Keratinocyte (primary cell): ENCODE measurements around the gene ARHGAP24. TPM values are rescaled to one million over a fixed set of nuclear protein-coding genes. Genes with fewer than 3 reads are reported as not detected.

Experiments used
- DNase-seq: peaks from one replicate; pipeline ENCODE4 v3.0.0-alpha.2; 2011; ENCODE audit warnings: low read depth, missing footprints, low spot score
- FAIRE-seq: peaks from 2 replicates; lab custom pipeline; 2011; peaks lifted over from hg19 to GRCh38; lab: Jason Lieb, UNC
- H2AFZ ChIP-seq: 2 replicates; pipeline ENCODE4 v1.6.0; 2012; ENCODE audit warnings: low read length, control low read depth, inconsistent platforms; ENCODE audit not compliant: control insufficient read depth
- H3K27ac ChIP-seq: 2 replicates; pipeline ENCODE4 v1.5.1; 2011; ENCODE audit warnings: low read length; ENCODE audit not compliant: control insufficient read depth, insufficient read depth
- H3K27me3 ChIP-seq: 3 replicates; pipeline ENCODE4 v1.6.0; 2011; ENCODE audit warnings: low read length; ENCODE audit not compliant: control insufficient read depth, insufficient read depth; ENCODE audit errors: extremely low read depth
- H3K36me3 ChIP-seq, 2 experiments: 2 replicates in 1 of 2; 3 replicates in 1 of 2; pipeline ENCODE4 v1.5.1; 2011; ENCODE audit warnings: low read length in 2 of 2, mild to moderate bottlenecking in 1 of 2; ENCODE audit not compliant: control insufficient read depth in 2 of 2, insufficient read depth in 2 of 2; ENCODE audit errors: extremely low read depth in 1 of 2
- H3K4me1 ChIP-seq: 3 replicates; pipeline ENCODE4 v1.5.1; 2011; ENCODE audit warnings: low read length; ENCODE audit not compliant: control insufficient read depth, insufficient read depth; ENCODE audit errors: extremely low read depth
- H3K4me2 ChIP-seq: 3 replicates; pipeline ENCODE4 v1.6.0; 2011; ENCODE audit warnings: low read depth, low read length; ENCODE audit not compliant: control insufficient read depth, insufficient read depth; ENCODE audit errors: extremely low read depth
- H3K4me3 ChIP-seq, 3 experiments: fragments of 200-600 bp in 1 of 3; sonication (generic) in 1 of 3; 2 replicates in 2 of 3; 3 replicates in 1 of 3; pipeline ENCODE4 v1.5.1; 2011 to 2016; ENCODE audit warnings: low read length in 3 of 3, mild to moderate bottlenecking in 3 of 3, control low read depth in 2 of 3, inconsistent platforms in 1 of 3, low read depth in 1 of 3, mixed read lengths in 1 of 3, mixed run types in 1 of 3, moderate library complexity in 1 of 3; ENCODE audit not compliant: control insufficient read depth in 2 of 3, insufficient read depth in 2 of 3; ENCODE audit errors: extremely low read depth in 1 of 3
- H3K79me2 ChIP-seq: 2 replicates; pipeline ENCODE4 v1.6.0; 2012; ENCODE audit warnings: low read length; ENCODE audit not compliant: control insufficient read depth, insufficient read depth
- H3K9ac ChIP-seq: 3 replicates; pipeline ENCODE4 v1.6.0; 2011; ENCODE audit warnings: low read length; ENCODE audit not compliant: control insufficient read depth, insufficient read depth; ENCODE audit errors: extremely low read depth
- H3K9me1 ChIP-seq: 3 replicates; pipeline ENCODE4 v1.6.0; 2011; ENCODE audit warnings: low read length; ENCODE audit not compliant: control insufficient read depth, insufficient read depth; ENCODE audit errors: extremely low read depth
- H3K9me3 ChIP-seq: 2 replicates; pipeline ENCODE4 v1.5.1; 2012; ENCODE audit warnings: low read depth, low read length; ENCODE audit not compliant: control insufficient read depth
- H4K20me1 ChIP-seq: 3 replicates; pipeline ENCODE4 v1.6.0; 2011; ENCODE audit warnings: low read length; ENCODE audit not compliant: control insufficient read depth, insufficient read depth; ENCODE audit errors: extremely low read depth
- CTCF ChIP-seq, 3 experiments: IDR thresholded peaks in 1 of 3; conservative IDR thresholded peaks in 1 of 3; optimal IDR thresholded peaks in 1 of 3; 2 replicates in 2 of 3; 3 replicates in 1 of 3; pipeline versions ENCODE3 to v1.5.1; 2011; ENCODE audit warnings: low read length in 3 of 3, mild to moderate bottlenecking in 3 of 3, moderate library complexity in 2 of 3, control low read depth in 1 of 3, inconsistent platforms in 1 of 3; ENCODE audit not compliant: insufficient read depth in 2 of 3; ENCODE audit errors: extremely low read depth in 1 of 3
- EZH2 ChIP-seq: IDR thresholded peaks from one replicate; pipeline ENCODE4 v1.6.1; 2012; ENCODE audit warnings: inconsistent platforms, mild to moderate bottlenecking, low read length, moderate library complexity
- dilution Hi-C: fragments of 300-500 bp; cut with MboI; formaldehyde crosslinking; loops from one replicate; pipeline ENCODE4 v1.7.0; 2020; ENCODE audit warnings: low sequenced_read_pairs; ENCODE audit not compliant: extremely low pct_ligation_motif_present
- polyA plus RNA-seq, 5 experiments: library from polyadenylated mRNA; depleted of rRNA in 3 of 5; stranded (reverse) in 3 of 5; stranded (forward) in 1 of 5; unstranded in 1 of 5; fragments of >200 nt; gene quantifications; 1 replicate in 1 of 5; 2 replicates in 3 of 5; 3 replicates in 1 of 5; pipeline versions ENCODE4 v1.2.1 to v1.2.3, GENCODE V29; 2011 to 2012; ENCODE audit warnings: missing spikeins in 2 of 5, low read depth in 1 of 5, low replicate concordance in 1 of 5

ARHGAP24 gene
- polyA plus RNA-seq, 1 donor (not counting 4 experiments of a cell fraction or from before 2014, with no cell fraction given) = 0.87 TPM

- DNase-seq = no peak
- H2AFZ ChIP-seq = no peak overlapping the region
- no peak overlapping the region for H3K4me3 ChIP-seq
- no peak for FAIRE-seq
- no peaks in the 10 kb centered on the region for H3K9me3 ChIP-seq
- H3K27ac ChIP-seq = no peak overlapping the region
- no peaks in the 10 kb centered on the region for H3K9me1 ChIP-seq
- H3K79me2 ChIP-seq = no peaks in the 10 kb centered on the region
- no peak for TF ChIP-seq CTCF (optimal IDR thresholded peaks at IDR 0.05 in 1 of 3, IDR thresholded peaks at IDR 0.05 in 1 of 3, conservative IDR thresholded peaks at IDR 0.05 in 1 of 3; ENCODE audit: extremely low read depth in 1 of 3, insufficient read depth in 2 of 3, low read length in 3 of 3)
- TF ChIP-seq EZH2 = no peak
- H4K20me1 ChIP-seq = no peaks in the 10 kb centered on the region
- no peak overlapping the region for H3K9ac ChIP-seq
- H3K4me2 ChIP-seq = no peak overlapping the region
- H3K36me3 ChIP-seq = no peaks in the 10 kb centered on the region
- dilution Hi-C loops = no loop called here
- H3K4me1 ChIP-seq = no peaks in the 10 kb centered on the region
- H3K27me3 ChIP-seq = no peaks in the 10 kb centered on the region
These were observed 390.3 kb downstream of the ARHGAP24 start for GRCh38 chr4:85865256-85865655.

DNA sequence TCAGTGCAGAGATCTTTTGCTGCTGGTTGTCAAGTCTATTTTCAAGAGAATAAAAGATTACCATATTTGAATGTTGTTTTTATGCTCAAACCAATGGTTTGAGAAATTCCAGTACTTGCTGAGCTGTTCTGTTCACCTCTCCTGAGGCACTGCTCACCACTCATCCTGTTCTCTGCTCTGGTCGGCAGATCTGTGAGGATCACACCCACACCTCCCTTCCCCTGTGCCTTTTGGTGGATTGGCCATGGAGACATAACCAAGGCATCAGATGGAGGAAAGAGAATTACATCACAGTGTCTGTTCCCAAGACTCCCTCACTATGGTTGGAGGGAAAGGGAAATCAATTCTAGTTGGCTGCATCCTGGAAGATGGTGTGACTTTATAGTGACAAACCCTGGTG, 391.6 kb downstream of the ARHGAP24 start:
- dilution Hi-C loops = no loop called here
- Histone ChIP-seq H3K27me3 (no peaks in the 10 kb centered on the region), H4K20me1 (no peaks in the 10 kb centered on the region), H3K4me1 (no peaks in the 10 kb centered on the region), H3K9me1 (no peaks in the 10 kb centered on the region), H3K27ac (no peak overlapping the region), H3K9ac (no peak overlapping the region), H3K4me2 (no peak overlapping the region), H3K79me2 (no peaks in the 10 kb centered on the region), H3K36me3 (no peaks in the 10 kb centered on the region), H3K9me3 (no peaks in the 10 kb centered on the region), H2AFZ (no peak overlapping the region), H3K4me3 (no peak overlapping the region)
- DNase-seq (no peak), FAIRE-seq (no peak)
- TF ChIP-seq EZH2 = no peak

DNA sequence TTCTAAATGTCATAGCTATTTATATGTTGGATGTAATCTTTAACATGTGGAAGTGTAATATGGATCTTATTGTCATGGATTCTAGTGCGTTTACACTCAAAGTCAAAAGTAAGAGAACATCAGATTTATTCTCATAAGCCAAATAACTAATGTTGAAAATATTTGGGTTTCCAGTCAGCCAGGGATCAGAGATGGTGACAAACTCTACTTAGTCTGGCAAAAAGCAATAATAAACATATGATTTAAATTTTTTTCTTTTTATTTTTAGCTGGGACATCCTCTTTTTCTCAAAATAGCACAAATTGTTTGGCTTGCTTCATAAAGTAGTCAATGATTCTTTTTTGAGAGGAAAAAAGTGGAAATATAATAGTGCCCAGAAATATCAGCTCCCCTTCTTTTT, 392.3 kb downstream of the ARHGAP24 start:
- no peak overlapping the region for H3K4me2 ChIP-seq
- dilution Hi-C loops = no loop called here

More for the DNA sequence above, 392.3 kb downstream of the ARHGAP24 start:
- FAIRE-seq (no peak), DNase-seq (no peak)
- TF ChIP-seq CTCF (optimal IDR thresholded peaks at IDR 0.05 in 1 of 3, IDR thresholded peaks at IDR 0.05 in 1 of 3, conservative IDR thresholded peaks at IDR 0.05 in 1 of 3; ENCODE audit: extremely low read depth in 1 of 3, insufficient read depth in 2 of 3, low read length in 3 of 3) (no peak), EZH2 (no peak)
- no peaks in the 10 kb centered on the region for H3K9me1 ChIP-seq
- no peak overlapping the region for H3K4me3 ChIP-seq
- no peaks in the 10 kb centered on the region for H4K20me1 ChIP-seq
- H3K4me1 ChIP-seq = no peaks in the 10 kb centered on the region
- H3K9ac ChIP-seq = no peak overlapping the region
- H2AFZ ChIP-seq = no peak overlapping the region
- H3K9me3 ChIP-seq = no peaks in the 10 kb centered on the region
- no peaks in the 10 kb centered on the region for H3K79me2 ChIP-seq
- H3K27me3 ChIP-seq = no peaks in the 10 kb centered on the region
- H3K27ac ChIP-seq = no peak overlapping the region
- no peaks in the 10 kb centered on the region for H3K36me3 ChIP-seq
